Measurements from ENCODE around the gene CX3CL1.
A peak's percentile ranks its signal among the peaks of the same experiment; 100 is the strongest.
"Not testable (repeated sequence)": the region's sequence is repeated elsewhere in the genome, so short reads cannot be mapped to it uniquely, and the experiment has no call there.

CX3CL1 gene

DNA sequence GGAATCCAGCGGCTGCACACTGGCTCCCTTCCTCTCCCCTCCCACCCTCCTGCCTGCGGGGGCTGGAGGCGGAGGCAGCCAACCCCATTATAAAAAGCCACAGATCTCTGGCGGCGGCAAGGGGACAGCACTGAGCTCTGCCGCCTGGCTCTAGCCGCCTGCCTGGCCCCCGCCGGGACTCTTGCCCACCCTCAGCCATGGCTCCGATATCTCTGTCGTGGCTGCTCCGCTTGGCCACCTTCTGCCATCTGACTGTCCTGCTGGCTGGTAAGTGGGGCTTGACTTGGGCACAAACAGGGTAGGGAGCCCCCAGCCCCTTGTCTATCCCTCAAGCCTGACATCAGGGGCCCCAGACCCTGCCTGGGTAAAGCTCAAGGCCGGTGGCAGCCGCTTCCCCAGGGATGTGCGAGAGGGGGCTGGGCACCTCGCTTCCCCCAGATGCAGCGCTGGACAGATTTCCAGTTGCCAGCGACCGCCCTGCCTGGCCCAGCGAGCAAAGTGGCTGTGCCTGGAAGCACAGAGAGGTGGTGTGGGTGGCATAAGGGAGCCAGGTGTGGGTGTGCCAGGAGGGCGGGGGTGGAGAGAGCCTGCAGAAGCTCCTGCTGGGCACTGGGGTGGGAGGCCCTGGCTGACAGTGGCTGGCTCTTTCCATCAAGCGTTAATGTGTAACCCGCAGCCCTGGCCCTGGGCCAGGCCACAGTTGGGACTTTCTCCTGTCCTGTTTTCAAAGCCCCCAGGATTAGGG lies at the start of gene CX3CL1:
Gene CX3CL1 (plus strand): TSS at position 119 of the 745 bp plus-strand sequence. CDS start 79 bp downstream, at position 198.
- no peak for DNase-seq

DNA sequence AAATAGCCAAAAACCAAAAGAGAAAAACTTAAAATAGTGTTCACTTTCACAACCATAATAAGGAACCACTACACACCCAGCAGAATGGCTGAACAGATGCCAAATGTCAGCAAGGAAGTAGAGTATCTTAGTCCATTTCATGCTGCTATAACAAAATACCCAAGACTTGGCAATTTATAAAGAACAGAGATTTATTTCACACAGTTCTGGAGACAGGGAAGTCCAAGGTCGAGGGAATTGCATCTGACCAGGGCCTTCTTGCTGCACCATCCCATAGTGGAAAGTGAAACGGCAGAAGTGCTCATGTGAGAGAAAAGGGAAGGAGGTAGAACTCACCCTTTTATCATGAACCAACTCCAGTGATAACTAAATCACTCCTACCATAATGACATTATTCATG lies 47.5 kb upstream of the CX3CL1 start:
- DNase-seq: no peak

DNA sequence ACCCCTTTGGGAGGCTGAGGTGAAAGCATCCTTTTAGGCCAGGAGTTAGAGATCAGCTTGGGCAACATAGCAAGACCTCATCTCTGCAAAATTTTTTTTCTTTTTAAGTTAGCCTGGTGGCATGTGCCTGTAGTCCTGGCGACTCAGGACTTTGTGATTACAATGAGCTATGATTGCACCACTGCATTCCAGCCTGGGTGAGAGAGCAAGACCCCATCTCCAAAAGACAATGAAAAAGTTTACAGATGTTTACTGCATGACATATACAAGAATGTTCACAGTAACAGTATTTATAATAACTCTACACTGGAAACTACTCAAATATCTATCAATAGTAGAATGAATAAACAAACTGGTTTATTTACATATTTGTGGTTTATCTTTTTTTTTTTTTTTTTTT lies 46.8 kb upstream of the CX3CL1 start:
- DNase-seq: no peak

- DNase-seq: no peak
Observed at GRCh38 chr16:57329718-57330327, 42.5 kb upstream of the CX3CL1 start.

- no peak for DNase-seq
Observed at GRCh38 chr16:57331355-57331754, 40.9 kb upstream of the CX3CL1 start.

DNA sequence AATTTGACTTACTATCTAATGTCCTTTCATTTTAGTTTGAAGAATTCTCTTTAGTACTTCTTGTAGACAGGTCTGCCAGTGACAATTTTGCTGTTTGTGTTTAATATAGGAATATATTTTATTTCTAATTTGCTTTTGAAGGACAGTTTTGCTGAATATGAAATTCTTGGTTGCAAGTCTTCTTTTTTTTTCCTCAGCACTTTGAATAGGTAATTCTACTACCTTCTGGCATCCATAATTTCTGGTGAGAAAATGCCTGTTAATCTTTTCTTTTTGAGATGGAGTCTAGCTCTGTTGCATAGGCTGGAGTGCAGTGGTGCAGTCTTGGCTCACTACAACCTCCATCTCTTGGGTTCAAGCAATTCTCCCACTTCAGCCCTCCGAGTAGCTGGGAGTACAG lies 38.9 kb upstream of the CX3CL1 start:
- DNase-seq: no peak

GRCh38 chr16:57335366-57335765 lies 36.9 kb upstream of the CX3CL1 start:
- DNase-seq: no peak

DNA sequence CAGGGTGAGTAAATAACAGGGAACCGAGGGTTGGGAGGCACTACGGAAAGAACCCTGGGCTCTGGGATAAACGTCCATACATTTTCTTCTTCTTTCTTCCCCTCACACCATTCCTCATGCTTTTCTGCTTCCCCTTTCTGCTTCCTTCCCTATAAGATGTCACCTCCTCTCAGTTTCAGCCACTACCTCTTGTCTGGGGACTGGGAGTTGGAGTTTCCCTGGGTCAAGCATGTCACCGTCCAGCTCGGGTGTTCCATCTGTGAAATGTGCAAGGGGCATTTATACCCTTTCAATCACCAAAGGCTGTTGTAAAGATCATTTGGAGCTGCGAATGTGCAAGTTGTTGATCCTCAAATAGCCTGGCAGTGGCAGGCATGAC lies 31.2 kb upstream of the CX3CL1 start:
- DNase-seq: no peak

GRCh38 chr16:57341441-57342303 lies 30.6 kb upstream of the CX3CL1 start:
- peak in 1 of 2 experiments; percentile 1 for DNase-seq

DNA sequence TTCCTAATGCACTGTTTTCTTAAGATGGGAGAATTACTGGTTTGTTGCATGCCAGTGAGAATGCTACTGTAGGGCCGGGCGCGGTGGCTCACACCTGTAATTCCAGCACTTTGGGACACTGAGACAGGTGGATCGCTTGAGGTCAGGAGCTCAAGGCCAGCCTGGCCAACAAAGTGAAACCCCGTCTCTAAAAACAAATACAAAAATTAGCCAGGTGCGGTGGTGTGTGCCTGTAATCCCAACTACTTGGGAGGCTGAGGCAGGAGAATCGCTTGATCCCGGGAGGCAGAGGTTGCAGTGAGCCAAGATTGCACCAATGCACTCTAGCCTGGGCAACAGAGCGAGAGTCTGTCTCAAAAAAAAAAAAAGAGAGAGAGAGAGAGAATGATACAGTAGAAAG lies 29.7 kb upstream of the CX3CL1 start:
- not testable (repeated sequence) for DNase-seq

- no peak for DNase-seq
Observed at GRCh38 chr16:57343221-57343620, 29.1 kb upstream of the CX3CL1 start.

DNA sequence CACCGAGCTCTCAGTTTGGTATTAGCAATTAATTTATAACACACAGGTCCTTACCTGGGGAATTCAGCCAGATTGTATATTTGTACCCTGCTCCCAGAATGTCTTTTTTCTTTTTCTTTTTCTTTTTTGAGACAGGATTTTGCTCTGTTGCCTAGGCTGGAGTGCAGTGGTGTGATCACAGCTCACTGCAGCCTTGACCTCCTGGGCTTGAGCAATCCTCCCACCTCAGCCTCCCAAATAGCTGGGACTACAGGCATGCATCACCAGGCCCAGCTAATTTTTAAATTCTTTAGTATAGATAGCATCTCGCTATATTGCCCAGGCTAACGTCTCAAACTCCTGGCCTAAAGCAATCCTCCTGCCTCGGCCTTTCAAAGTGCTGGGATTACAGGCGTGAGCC lies 28.2 kb upstream of the CX3CL1 start:
- not testable (repeated sequence) for DNase-seq

GRCh38 chr16:57345021-57345420 lies 27.3 kb upstream of the CX3CL1 start:
- no peak for DNase-seq

DNA sequence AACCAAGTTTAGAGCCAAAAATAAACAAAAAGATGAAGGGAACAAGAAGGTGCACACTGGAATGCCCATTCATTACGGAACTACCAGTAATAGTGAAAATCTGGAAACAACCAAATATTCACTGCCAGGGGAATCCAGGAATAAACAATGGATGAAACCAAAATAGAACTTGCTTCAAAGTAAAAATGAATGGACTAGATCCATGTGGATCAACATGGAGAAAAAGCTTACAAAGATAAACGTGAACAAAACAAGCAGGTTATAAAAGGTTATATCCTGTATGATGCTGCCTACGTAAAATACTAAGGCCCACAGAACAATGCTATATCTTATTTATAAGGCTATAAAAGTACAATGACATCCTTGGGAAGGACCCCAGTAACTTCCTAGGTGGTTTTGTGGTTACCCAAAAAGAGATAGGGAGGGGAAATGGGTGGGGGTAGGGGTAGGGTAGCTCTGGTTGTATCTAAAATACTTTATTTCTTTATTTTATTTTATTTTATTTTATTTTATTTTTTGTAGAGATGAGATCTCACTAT lies 26.6 kb upstream of the CX3CL1 start:
- no peak for DNase-seq

DNA sequence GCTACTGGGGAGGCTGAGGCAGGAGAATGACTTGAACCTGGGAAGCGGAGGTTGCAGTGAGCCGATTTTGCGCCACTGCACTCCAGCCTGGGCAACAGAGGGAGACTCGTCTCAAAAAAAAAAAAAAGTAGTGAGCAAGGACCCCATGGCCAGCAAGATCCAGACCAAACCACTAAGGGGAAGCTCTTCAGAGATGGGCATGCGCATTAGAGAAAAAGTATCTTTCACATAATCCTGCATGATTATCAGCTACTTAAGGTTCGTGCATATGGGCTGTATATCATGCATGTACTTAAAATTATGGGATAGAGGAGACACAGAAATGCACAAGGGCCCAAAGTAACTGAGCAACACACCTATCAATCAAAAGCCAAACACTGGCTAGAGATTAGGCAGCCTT lies 24.4 kb upstream of the CX3CL1 start:
- DNase-seq: no peak

DNA sequence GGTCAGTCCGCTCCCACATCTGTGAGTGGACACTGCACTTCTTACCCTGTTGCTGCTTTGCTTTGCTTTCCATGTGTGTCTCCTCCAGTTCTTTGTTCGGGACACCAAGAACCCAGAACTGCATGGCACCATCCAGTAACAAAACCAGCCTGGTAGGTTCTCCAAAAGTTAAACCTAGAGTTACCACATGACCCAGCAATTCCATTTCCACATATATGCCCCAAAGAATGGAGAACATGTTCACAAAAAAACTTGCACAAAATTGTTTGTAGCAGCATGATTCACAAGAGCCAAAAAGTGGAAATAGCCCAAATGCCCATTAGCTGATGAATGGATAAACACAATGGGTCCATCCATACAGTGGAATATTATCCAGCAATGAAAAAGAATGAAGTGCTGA lies 24.0 kb upstream of the CX3CL1 start:
- no peak for DNase-seq

DNA sequence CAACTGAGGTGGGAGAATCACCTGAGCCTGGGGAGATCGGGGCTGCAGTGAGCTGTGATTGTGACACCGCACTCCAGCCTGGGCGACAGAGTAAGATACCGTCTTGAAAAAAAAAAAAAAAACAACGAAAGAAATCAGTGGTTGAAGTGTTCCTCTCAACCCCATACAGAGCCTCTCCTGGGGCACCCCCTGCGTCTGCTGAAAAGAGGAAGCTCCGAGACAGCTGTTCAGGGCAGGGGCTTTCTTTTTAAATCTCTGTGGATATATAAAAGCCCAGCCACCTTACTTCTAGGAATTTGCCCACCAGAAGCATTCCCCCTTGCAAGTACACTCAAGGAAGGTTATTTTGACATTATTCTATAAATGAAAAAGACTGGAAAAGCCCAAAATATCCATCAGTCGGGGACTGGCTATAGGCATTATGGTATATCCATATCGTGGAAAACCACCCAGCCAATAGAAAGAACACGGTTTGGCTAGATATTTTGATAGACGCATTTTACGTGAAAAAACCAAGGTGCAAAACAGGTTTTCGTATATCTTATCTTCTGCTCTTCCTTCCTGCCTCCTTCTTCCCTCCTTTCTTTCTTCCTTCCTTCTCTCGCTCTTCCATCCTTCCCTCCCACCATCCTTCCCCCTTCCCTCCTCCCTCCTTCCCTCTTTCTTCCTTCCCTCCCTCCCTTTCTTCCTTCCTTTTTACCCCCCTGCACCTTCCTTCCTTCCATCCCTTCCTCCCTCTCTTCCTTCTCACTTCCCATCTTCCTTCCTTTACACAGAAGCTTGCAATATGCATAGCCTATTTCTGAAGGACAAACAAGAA lies 22.9 kb upstream of the CX3CL1 start:
- no peak for DNase-seq

DNA sequence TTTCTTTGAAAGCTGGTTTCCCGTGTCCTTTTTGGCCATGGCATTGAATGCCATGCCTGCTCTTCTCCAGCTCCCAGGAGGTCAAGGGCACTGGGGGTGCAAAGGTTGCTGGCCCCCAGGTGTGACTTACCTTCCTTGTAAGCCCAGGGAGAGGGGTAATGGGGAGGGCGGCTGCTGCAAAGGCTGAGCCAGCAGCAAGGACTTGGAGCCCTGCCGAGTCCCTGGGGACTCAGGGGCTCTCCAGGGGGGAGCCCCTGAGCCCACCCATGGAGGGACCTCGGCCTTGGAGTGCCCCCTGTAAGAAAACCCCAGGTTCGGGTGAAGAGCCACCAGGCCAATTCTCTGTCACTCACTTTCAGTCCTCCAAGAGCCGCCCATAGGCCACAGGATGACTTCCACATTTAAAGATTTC lies 19.6 kb upstream of the CX3CL1 start:
- no peak for DNase-seq

DNA sequence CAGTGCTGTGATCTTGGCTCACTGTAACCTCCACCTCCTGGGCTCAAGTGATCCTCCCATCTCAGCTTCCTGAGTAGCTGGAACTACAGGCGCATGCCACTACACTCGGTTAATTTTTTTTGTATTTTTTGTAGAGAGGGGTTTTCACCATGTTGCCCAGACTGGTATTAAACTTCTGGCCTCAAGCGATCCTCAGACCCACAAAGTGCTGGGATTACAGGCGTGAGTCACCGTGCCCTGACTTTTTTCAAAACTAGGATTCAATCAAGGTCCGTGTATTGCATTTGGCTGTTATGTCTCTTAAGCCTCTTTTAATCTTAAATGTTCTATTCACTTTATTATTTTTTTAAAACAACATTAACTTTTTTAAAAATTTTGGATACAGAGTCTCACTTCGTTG lies 18.0 kb upstream of the CX3CL1 start:
- DNase-seq: no peak

DNA sequence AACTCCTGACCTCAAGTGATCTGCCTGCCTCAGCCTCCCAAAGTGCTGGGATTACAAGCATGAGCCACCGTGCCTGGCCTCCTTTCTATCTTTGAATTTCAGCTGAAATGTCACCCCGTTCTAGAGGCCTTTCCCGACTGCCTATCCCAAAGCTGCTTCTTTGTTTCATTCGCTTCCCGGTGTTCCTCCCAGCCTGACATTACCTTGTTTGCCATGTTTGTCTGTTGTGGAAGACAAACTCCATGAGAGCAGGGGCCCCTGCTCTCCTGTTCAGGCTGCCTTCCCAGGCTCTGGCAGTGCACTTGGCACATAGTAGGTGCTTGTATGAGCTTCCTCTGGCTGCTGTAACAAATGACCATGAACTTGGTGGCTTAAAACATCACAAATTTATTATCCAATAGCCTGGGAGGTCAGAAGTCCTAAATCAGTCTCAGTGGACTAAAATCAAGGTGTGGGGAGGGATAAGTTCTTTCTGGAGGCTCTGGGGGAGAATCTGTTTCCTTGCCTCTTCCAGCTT lies 16.3 kb upstream of the CX3CL1 start:
- DNase-seq: no peak

DNA sequence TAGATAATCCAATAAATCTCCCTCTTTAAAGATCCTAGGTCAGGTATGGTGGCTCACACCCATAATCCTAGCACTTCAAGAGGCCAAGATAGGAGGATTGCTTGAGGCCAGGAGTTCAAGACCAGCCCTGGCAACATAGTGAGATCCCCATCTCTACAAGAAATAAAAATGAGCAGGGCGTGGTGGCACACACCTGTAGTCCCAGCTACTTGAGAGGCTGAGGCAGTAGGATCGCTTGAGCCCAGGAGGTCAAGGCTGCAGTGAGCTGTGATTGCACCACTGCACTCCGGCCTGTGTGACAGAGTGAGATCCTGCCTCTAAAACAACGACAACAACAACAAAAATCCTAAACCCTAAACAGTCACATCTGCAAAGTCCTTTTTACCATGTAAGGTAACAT lies 15.7 kb upstream of the CX3CL1 start:
- DNase-seq: no peak

GRCh38 chr16:57357330-57358085 lies 14.8 kb upstream of the CX3CL1 start:
- DNase-seq: no peak
